ENCODE results near the gene LZTR1.
"Not testable (repeated sequence)": the region's sequence is repeated elsewhere in the genome, so short reads cannot be mapped to it uniquely, and the experiment has no call there.

LZTR1 gene

GRCh38 chr22:20998411-20999336 lies 16.6 kb downstream of the LZTR1 start:
- DNase-seq = peak; percentile 4

- no peak for DNase-seq
Measured at GRCh38 chr22:20999350-21000206, 17.5 kb downstream of the LZTR1 start.

- peak; percentile 33 for DNase-seq
Measured at GRCh38 chr22:21000207-21000986, 18.3 kb downstream of the LZTR1 start.

GRCh38 chr22:21000987-21001600 lies 19.0 kb downstream of the LZTR1 start:
- no peak for DNase-seq

- peak; percentile 95 for DNase-seq
Measured at GRCh38 chr22:21001601-21002325, 19.7 kb downstream of the LZTR1 start, which contains the start of gene THAP7. Gene THAP7 (minus strand): TSS chr22:21002118. CDS start chr22:21001911, 207 bp downstream.

GRCh38 chr22:21003782-21004181 lies 21.7 kb downstream of the LZTR1 start:
- peak; percentile 73 for DNase-seq

- DNase-seq = not testable (repeated sequence)
Measured at GRCh38 chr22:21009208-21009607, 27.1 kb downstream of the LZTR1 start.

- no peak for DNase-seq
Measured at GRCh38 chr22:21009638-21010425, 27.7 kb downstream of the LZTR1 start.

GRCh38 chr22:21010426-21011113 lies 28.5 kb downstream of the LZTR1 start:
- DNase-seq = no peak

- peak; percentile 59 for DNase-seq
Measured at GRCh38 chr22:21012446-21013407, 30.6 kb downstream of the LZTR1 start.

- peak; percentile 62 for DNase-seq
Measured at GRCh38 chr22:21013657-21014201, 31.6 kb downstream of the LZTR1 start.

GRCh38 chr22:21014202-21014725 lies 32.2 kb downstream of the LZTR1 start:
- DNase-seq = peak; percentile 97

- DNase-seq = peak; percentile 87
Measured at GRCh38 chr22:21014726-21015465, 32.8 kb downstream of the LZTR1 start, which contains the start of gene P2RX6. Gene P2RX6 (plus strand): TSS chr22:21015165. CDS start chr22:21015175, 10 bp downstream.

- no peak for DNase-seq
Measured at GRCh38 chr22:21015466-21016006, 33.4 kb downstream of the LZTR1 start.

GRCh38 chr22:21016644-21017420 lies 34.7 kb downstream of the LZTR1 start:
- no peak for DNase-seq

- DNase-seq = no peak
Measured at GRCh38 chr22:21018314-21018713, 36.2 kb downstream of the LZTR1 start.
